Gastroesophageal sphincter (tissue), 4 donors: ENCODE measurements around the gene BATF3. TPM values are rescaled to one million over a fixed set of nuclear protein-coding genes. Genes with fewer than 3 reads are reported as not detected.

Source experiments
- ATAC-seq: fragments of 150-250 bp; one replicate; pipeline ENCODE4 v1.9.1; 2016; ENCODE audit warnings: mild to moderate bottlenecking, moderate library complexity
- H3K27ac ChIP-seq, 4 donors: fragments of 200-600 bp; sonication (generic) in 3 of 4; 1 replicate in 3 of 4; 2 replicates in 1 of 4; pipeline ENCODE4 v1.5.1; 2016 to 2019
- H3K27me3 ChIP-seq: fragments of 200-600 bp; sonication (generic); one replicate; pipeline ENCODE4 v1.5.1; 2019
- H3K36me3 ChIP-seq, 2 donors: fragments of 200-600 bp; sonication (generic); one replicate each; pipeline ENCODE4 v1.5.1; 2019; ENCODE audit warnings: control low read depth in 1 of 2
- H3K4me1 ChIP-seq, 3 donors: fragments of 200-600 bp; sonication (generic); 1 replicate in 2 of 3; 2 replicates in 1 of 3; pipeline ENCODE4 v1.5.1; 2016 to 2019; ENCODE audit warnings: control low read depth in 2 of 3
- H3K4me3 ChIP-seq, 2 donors: fragments of 200-600 bp; sonication (generic); one replicate each; pipeline ENCODE4 v1.5.1; 2019; ENCODE audit warnings: mild to moderate bottlenecking in 1 of 2, moderate library complexity in 1 of 2
- H3K9me3 ChIP-seq, 3 donors: fragments of 200-600 bp; sonication (generic); one replicate each; pipeline ENCODE4 v1.5.1; 2017 to 2019; ENCODE audit warnings: control low read depth in 2 of 3
- EP300 ChIP-seq: sonication (generic); formaldehyde crosslinking; IDR thresholded peaks from one replicate; pipeline ENCODE4 v1.6.1; 2017; ENCODE audit warnings: antibody characterized with exemption, mild to moderate bottlenecking
- POLR2A ChIP-seq, 2 donors: fragments of 450-650 bp; IDR thresholded peaks; one replicate each; pipeline ENCODE4 v1.6.1; 2017; ENCODE audit warnings: antibody characterized with exemption in 2 of 2, mild to moderate bottlenecking in 2 of 2, moderate library complexity in 1 of 2
- POLR2AphosphoS5 ChIP-seq: sonication (generic); formaldehyde crosslinking; IDR thresholded peaks from one replicate; pipeline ENCODE4 v1.6.1; 2017; ENCODE audit warnings: antibody characterized with exemption
- WGBS, 2 donors: methylation state at CpG; one replicate each; pipeline ENCODE4 v1.1.5; 2018; ENCODE audit warnings: low coverage in 1 of 2; 5-methylcytosine and 5-hydroxymethylcytosine counted together
- total RNA-seq, 4 donors: library from RNA; depleted of rRNA; stranded (reverse); fragments of >200 nt; gene quantifications; one replicate each; pipeline ENCODE4 v1.1.0, GENCODE V29; 2016
- TF ChIP-seq, protein P1 (sequence below), 4 experiments: fragments of 200-600 bp in 2 of 4; fragments of 450-650 bp in 2 of 4; sonication (generic) in 1 of 4; IDR thresholded peaks; one replicate each; pipeline ENCODE4 v1.5.1; 2017 to 2019; ENCODE audit warnings: antibody characterized with exemption in 4 of 4, mild to moderate bottlenecking in 2 of 4, moderate library complexity in 2 of 4

Gene BATF3
- total RNA-seq, 4 donors from 2014 or later = 0.31 to 3.9 (median 3.7) TPM

DNA sequence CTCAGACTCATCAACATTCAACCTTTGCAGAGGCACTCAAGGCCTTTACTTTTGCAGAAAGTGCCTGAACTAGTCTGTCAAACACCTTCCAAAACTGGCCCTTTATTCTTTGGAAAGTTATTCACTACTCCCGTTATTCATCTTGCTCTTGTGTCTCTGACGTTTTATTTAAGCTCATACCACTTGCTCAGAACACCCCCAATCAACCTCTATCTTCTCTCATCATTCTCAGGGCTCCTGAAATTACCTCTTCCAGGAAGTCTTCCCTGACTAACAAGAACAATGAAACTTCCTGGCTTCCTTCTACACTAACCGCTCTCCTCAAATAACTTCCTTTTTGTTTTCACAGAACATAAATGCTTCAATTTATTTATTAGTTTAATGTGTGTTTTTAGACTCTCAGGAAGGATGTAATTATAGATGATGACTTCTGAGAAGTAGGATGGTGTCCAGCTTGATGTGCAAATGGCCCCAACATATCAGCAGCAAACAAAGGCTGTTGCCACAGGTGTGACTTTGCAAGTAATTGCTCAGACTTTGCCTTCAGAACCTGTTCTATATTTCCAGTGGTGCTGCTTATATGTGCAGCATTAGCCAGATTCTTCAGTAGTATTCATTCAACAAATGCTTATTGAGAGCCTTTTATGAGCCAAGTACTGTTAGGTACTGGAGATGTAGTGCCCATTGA is 22.8 kb upstream of the BATF3 start:
- H3K36me3 ChIP-seq = no peaks in the 10 kb centered on the region
- no peak overlapping the region for H3K4me3 ChIP-seq
- WGBS, 2 donors = 52 to 53% methylated on average over 3 of the region's 3 CpGs
- no peak for ATAC-seq
- no peaks in the 10 kb centered on the region for H3K4me1 ChIP-seq
- TF ChIP-seq EP300 = no peak
- no peak for TF ChIP-seq POLR2A (IDR thresholded peaks at IDR 0.05)
- TF ChIP-seq, protein P1, sequence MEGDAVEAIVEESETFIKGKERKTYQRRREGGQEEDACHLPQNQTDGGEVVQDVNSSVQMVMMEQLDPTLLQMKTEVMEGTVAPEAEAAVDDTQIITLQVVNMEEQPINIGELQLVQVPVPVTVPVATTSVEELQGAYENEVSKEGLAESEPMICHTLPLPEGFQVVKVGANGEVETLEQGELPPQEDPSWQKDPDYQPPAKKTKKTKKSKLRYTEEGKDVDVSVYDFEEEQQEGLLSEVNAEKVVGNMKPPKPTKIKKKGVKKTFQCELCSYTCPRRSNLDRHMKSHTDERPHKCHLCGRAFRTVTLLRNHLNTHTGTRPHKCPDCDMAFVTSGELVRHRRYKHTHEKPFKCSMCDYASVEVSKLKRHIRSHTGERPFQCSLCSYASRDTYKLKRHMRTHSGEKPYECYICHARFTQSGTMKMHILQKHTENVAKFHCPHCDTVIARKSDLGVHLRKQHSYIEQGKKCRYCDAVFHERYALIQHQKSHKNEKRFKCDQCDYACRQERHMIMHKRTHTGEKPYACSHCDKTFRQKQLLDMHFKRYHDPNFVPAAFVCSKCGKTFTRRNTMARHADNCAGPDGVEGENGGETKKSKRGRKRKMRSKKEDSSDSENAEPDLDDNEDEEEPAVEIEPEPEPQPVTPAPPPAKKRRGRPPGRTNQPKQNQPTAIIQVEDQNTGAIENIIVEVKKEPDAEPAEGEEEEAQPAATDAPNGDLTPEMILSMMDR (IDR thresholded peaks at IDR 0.05) = no peak
- TF ChIP-seq POLR2AphosphoS5 = no peak
- H3K27ac ChIP-seq = no peak overlapping the region
- H3K9me3 ChIP-seq = no peaks in the 10 kb centered on the region
- no peaks in the 10 kb centered on the region for H3K27me3 ChIP-seq

DNA sequence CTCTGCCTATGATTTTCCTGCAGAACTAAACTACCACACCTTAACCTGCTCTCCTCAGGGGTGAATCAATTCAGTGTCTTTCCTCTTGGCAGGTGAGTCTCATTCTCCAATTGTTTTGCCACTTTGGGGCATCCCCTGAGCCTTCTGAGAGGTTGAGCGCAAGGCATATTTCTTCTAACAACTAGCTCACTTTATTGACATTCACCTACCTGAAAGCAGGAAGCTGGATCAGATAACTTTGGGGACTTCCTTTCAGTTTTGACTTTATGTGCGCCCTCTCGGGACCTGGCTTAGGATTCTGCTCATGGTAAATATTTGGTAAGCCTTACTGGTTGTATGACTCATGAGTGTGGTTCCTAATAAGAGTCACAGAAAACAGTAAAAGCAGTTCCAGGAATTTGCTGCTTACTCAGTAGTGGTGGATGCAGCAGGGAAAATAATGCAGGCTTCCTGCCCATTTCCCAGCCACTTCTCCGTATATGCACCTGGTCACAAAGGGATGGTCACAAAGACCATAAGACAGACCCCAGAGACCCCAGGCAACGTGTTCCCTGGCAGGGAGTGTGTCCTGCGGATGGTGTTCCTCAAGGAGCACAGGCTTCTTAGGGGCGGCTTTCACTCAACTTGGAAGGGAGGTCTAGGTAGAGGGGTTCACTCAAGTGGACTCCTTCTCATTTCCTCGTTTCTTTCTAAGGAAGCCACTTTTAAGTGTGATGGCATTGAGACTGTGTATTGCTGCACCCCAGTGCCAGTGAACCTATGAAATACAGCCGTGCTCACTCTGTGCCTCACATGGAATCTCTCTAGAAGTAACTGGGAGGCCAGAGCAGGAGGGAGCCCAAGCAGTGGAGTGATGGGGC is 22.0 kb upstream of the BATF3 start:
- no peak for ATAC-seq
- no peaks in the 10 kb centered on the region for H3K9me3 ChIP-seq
- WGBS, 2 donors = 72 to 100% methylated on average over 1 to 6 of the region's 9 CpGs
- TF ChIP-seq, protein P1 (IDR thresholded peaks at IDR 0.05) = no peak
- TF ChIP-seq POLR2AphosphoS5 = peak; percentile 4
- H3K27me3 ChIP-seq = no peaks in the 10 kb centered on the region
- no peaks in the 10 kb centered on the region for H3K4me1 ChIP-seq
- no peak overlapping the region for H3K27ac ChIP-seq
- no peak overlapping the region for H3K4me3 ChIP-seq
- H3K36me3 ChIP-seq = no peaks in the 10 kb centered on the region

DNA sequence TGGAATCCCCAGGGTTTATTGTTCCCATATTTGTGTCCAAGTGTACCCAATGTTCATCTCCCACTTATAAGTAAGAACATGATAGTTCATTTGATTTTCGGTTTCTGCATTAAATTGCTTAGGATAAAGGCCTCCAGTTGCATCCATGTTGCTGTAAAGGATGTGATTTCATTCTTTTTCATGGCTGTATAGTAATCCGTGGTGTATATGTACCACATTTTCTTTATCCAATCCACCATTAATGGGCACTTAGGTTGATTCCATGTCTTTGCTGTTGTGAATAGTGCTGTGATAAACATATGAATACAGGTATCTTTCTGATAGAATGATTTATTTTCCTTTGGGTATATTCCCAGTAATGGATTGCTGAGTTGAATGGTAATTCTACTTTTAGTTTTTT is 20.0 kb upstream of the BATF3 start:
- no peak for ATAC-seq
- H3K36me3 ChIP-seq = no peaks in the 10 kb centered on the region

DNA sequence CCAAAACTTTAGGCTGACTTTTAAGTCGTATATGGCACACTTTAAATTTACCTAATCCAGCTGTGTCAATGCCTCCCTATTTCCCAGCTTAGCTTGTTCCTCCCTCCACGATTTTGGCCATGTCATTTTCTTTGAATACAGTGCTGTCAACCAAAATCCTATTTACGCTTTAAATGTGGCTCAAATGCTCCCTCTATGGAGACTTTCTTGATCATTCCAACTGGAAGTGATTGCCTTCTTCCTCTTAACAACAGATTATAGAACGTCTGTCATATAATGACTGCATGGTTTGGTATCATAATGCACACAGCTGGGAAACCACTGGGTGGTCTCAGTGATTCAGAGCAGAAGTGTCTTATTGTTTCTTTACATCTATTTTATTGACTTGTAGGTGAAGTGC is 18.9 kb upstream of the BATF3 start:
- 19 to 21% methylated on average over 3 to 4 of the region's 4 CpGs for WGBS, 2 donors
- no peaks in the 10 kb centered on the region for H3K27me3 ChIP-seq
- H3K4me3 ChIP-seq = no peak overlapping the region
- H3K4me1 ChIP-seq = no peaks in the 10 kb centered on the region
- TF ChIP-seq POLR2A (IDR thresholded peaks at IDR 0.05) (no peak), EP300 (no peak), POLR2AphosphoS5 (no peak)
- TF ChIP-seq, protein P1 (IDR thresholded peaks at IDR 0.05) = no peak
- no peak overlapping the region for H3K27ac ChIP-seq
- ATAC-seq = no peak
- no peaks in the 10 kb centered on the region for H3K9me3 ChIP-seq
- H3K36me3 ChIP-seq = no peaks in the 10 kb centered on the region

More for the DNA sequence above, 20.0 kb upstream of the BATF3 start:
- Histone ChIP-seq H3K4me1 (no peaks in the 10 kb centered on the region), H3K4me3 (no peak overlapping the region), H3K27me3 (no peaks in the 10 kb centered on the region), H3K27ac (no peak overlapping the region), H3K9me3 (no peaks in the 10 kb centered on the region)
- 89% methylated on average over 1 to 2 of the region's 2 CpGs for WGBS, 2 donors
- TF ChIP-seq, protein P1 (IDR thresholded peaks at IDR 0.05) = no peak
- TF ChIP-seq POLR2A (IDR thresholded peaks at IDR 0.05) = no peak
- TF ChIP-seq EP300 = no peak
- no peak for TF ChIP-seq POLR2AphosphoS5

DNA sequence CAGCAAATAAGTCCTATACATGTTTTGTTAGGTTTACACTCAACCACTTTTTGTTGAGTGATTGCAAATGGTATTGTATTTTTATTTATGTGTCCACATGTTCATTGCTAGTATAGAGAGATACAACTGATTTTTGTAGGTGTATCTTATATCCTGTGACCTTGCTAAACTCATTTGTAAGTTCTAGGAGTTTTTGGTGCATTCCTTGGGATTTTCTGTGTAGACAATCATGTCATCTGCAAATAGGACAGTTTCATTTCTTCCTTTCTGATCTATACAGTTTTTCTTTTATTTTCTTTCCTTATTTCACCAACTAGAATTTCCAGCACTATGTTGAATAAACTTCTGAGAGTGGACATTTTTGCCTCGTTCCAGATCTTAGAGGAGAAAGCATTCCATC is 16.5 kb upstream of the BATF3 start:
- no peaks in the 10 kb centered on the region for H3K9me3 ChIP-seq
- no peak for ATAC-seq
- H3K27me3 ChIP-seq = no peaks in the 10 kb centered on the region
- 27 to 42% methylated on average over 1 of the region's 1 CpG for WGBS, 2 donors
- TF ChIP-seq POLR2A (IDR thresholded peaks at IDR 0.05) = no peak
- TF ChIP-seq, protein P1 (IDR thresholded peaks at IDR 0.05) = no peak
- no peak for TF ChIP-seq POLR2AphosphoS5
- no peak overlapping the region for H3K27ac ChIP-seq
- no peak overlapping the region for H3K4me3 ChIP-seq
- no peaks in the 10 kb centered on the region for H3K4me1 ChIP-seq
- H3K36me3 ChIP-seq = no peaks in the 10 kb centered on the region
